ENCODE results near the gene CDH2. TPM values are rescaled to one million over a fixed set of nuclear protein-coding genes. Genes with fewer than 3 reads are reported as not detected.

The CDH2 gene
- polyA plus RNA-seq, 1 donor from 2014 or later: 199 TPM

DNA sequence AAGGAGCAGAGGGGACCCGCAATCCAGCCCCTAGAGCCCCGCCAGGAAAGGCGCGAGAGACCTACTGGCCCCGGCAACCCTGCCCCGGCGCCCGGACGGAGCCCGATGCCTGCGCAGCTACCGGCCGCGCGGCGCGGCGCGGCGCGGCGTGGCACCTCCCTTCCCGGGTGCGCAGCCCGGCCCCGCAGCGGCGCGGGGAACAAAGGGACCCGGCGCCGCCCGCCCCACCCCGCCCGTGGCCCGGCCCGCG is 307 bp downstream of the CDH2 start:
- peak overlapping the region; percentile 93 for H3K9ac ChIP-seq (ENCODE audit: low read length)
- H3F3A ChIP-seq (ENCODE audit: insufficient read depth, low read length, poor library complexity, severe bottlenecking): peaks cover 4% of the 10 kb centered on the region
- H3K79me2 ChIP-seq (replicated peaks; ENCODE audit: insufficient read depth, low read length): peaks cover 82% of the 10 kb centered on the region
- H3K4me2 ChIP-seq (ENCODE audit: low read length): no peak overlapping the region
- H3K9me3 ChIP-seq (ENCODE audit: low read length): no peaks in the 10 kb centered on the region
- H4K20me1 ChIP-seq (ENCODE audit: insufficient read depth): peaks cover 8% of the 10 kb centered on the region
- no peaks in the 10 kb centered on the region for H3K36me3 ChIP-seq (ENCODE audit: insufficient read depth, low read length)
- peak overlapping the region; percentile 42 for H2AFZ ChIP-seq (ENCODE audit: low read depth, low read length)
- TF ChIP-seq EP300 (conservative IDR thresholded peaks at IDR 0.05; ENCODE audit: poor library complexity, severe bottlenecking): no peak
- no peak for TF ChIP-seq REST (IDR thresholded peaks at IDR 0.05; ENCODE audit: borderline replicate concordance)
- no peak for TF ChIP-seq SMC3 (conservative IDR thresholded peaks at IDR 0.05; ENCODE audit: poor library complexity)
- TF ChIP-seq MXI1 (conservative IDR thresholded peaks at IDR 0.05; ENCODE audit: poor library complexity, severe bottlenecking): no peak
- TF ChIP-seq CTCF (IDR thresholded peaks at IDR 0.05; ENCODE audit: poor library complexity, severe bottlenecking): no peak
- peak overlapping the region; percentile 96 for H3K27ac ChIP-seq (ENCODE audit: low read length)
- H3K27me3 ChIP-seq (ENCODE audit: insufficient read depth, low read depth, low read length): no peaks in the 10 kb centered on the region
- H3K9me2 ChIP-seq (ENCODE audit: insufficient read depth, low read length): no peaks in the 10 kb centered on the region
- H3K4me3 ChIP-seq (ENCODE audit: low read length): peak overlapping the region; percentile 92

DNA sequence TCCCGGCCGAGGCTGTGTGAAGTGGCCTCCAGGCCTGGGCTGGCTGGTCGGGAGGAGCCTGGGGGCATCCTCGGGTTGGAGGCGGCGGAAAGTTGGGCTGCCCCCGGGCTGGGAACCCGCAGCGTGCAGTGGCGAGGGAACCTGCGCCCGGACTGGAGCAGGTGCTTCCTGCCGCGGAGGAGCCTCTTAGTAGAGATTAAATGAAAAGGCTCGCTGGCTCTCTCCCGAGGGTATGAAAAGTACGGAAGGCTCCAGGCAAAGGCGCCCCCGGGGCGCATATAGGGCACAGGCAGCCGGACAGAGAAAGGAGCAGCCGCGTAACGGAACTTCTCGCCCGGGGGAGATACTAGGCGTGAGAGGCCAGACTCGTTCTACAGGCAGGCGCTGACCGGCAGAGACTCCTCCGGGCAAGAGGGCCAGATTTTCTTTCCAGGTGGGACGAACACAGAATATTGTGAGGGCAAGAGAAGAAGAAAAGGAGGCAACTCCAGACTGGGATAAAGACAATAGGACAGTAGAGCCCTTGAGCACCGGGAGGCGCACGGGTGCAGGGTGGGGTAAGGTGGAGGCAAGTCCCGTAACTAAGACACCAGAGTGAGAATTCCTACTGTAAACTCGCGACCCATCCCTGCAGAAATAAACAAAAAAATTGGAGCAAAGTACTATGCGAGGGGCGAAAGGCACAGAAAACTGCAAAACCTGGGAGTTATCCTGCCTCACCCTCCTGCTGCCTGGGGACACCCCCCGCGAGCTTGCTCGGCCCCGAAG is 816 bp downstream of the CDH2 start:
- H3K27me3 ChIP-seq (ENCODE audit: insufficient read depth, low read depth, low read length): no peaks in the 10 kb centered on the region
- TF ChIP-seq POLR2AphosphoS5 (IDR thresholded peaks at IDR 0.05) (no peak), MXI1 (conservative IDR thresholded peaks at IDR 0.05; ENCODE audit: poor library complexity, severe bottlenecking) (peak; percentile 13), EZH2 (IDR thresholded peaks at IDR 0.05; ENCODE audit: borderline replicate concordance, insufficient read depth, low read length, poor library complexity, severe bottlenecking) (no peak), CTCF (IDR thresholded peaks at IDR 0.05; ENCODE audit: poor library complexity, severe bottlenecking) (no peak), RAD21 (conservative IDR thresholded peaks at IDR 0.05) (peak; percentile 45), TAF1 (IDR thresholded peaks at IDR 0.05; ENCODE audit: low read depth) (no peak), SMC3 (conservative IDR thresholded peaks at IDR 0.05; ENCODE audit: poor library complexity) (peak; percentile 49), EP300 (conservative IDR thresholded peaks at IDR 0.05; ENCODE audit: poor library complexity, severe bottlenecking) (no peak), REST (IDR thresholded peaks at IDR 0.05; ENCODE audit: borderline replicate concordance) (no peak)
- H3K36me3 ChIP-seq (ENCODE audit: insufficient read depth, low read length): no peaks in the 10 kb centered on the region
- H3K4me3 ChIP-seq (ENCODE audit: low read length): peak overlapping the region; percentile 92
- no peaks in the 10 kb centered on the region for H3K9me3 ChIP-seq (ENCODE audit: low read length)
- H3K79me2 ChIP-seq (replicated peaks; ENCODE audit: insufficient read depth, low read length): peaks cover 82% of the 10 kb centered on the region
- peak overlapping the region; percentile 42 for H2AFZ ChIP-seq (ENCODE audit: low read depth, low read length)
- H3K4me2 ChIP-seq (ENCODE audit: low read length): peak overlapping the region; percentile 7
- peaks cover 8% of the 10 kb centered on the region for H4K20me1 ChIP-seq (ENCODE audit: insufficient read depth)
- peak overlapping the region; percentile 93 for H3K9ac ChIP-seq (ENCODE audit: low read length)
- no peaks in the 10 kb centered on the region for H3K9me2 ChIP-seq (ENCODE audit: insufficient read depth, low read length)
- H3F3A ChIP-seq (ENCODE audit: insufficient read depth, low read length, poor library complexity, severe bottlenecking): peaks cover 4% of the 10 kb centered on the region
- peak overlapping the region; percentile 96 for H3K27ac ChIP-seq (ENCODE audit: low read length)
